Cardiac septum (tissue), 1 donor: ENCODE measurements around the gene MAGOHB. TPM values are rescaled to one million over a fixed set of nuclear protein-coding genes. Genes with fewer than 3 reads are reported as not detected.
"Not testable (repeated sequence)": the region's sequence is repeated elsewhere in the genome, so short reads cannot be mapped to it uniquely, and the experiment has no call there.

Experiments used
- DNase-seq: peaks from one replicate; pipeline ENCODE4 v3.0.0-alpha.2; 2020; ENCODE audit warnings: low spot score
- intact Hi-C: fragments of 100-400 bp; cut with DNase I; formaldehyde crosslinking; loops from one replicate; pipeline ENCODE4 v1.14.0; 2022
- total RNA-seq: library from RNA; stranded (reverse); fragmentation: NEBNext Ultra II Directional; extraction: Animal tissue kit (Norgen Biotek cat#: 25700); gene quantifications from one replicate; pipeline ENCODE4 v1.2.1, GENCODE V29; 2021
- donor health status: DM: no; HTN: no; CAD: no.

Gene MAGOHB
- total RNA-seq, 1 donor from 2014 or later = 11.7 TPM

- no peak for DNase-seq
- intact Hi-C loops = loop anchor here (10.0 kb wide), 1 partner anchor 109 kb away; the partner anchor contains the start of gene YBX3
Measured at GRCh38 chr12:10615532-10615931, 2.1 kb upstream of the MAGOHB start.

GRCh38 chr12:10614056-10614370 lies 604 bp upstream of the MAGOHB start:
- intact Hi-C loops = loop anchor here (5.0 to 10.0 kb wide), 3 partner anchors 111 to 247 kb away; partner anchors contain the start of gene YBX3
- no peak for DNase-seq

DNA sequence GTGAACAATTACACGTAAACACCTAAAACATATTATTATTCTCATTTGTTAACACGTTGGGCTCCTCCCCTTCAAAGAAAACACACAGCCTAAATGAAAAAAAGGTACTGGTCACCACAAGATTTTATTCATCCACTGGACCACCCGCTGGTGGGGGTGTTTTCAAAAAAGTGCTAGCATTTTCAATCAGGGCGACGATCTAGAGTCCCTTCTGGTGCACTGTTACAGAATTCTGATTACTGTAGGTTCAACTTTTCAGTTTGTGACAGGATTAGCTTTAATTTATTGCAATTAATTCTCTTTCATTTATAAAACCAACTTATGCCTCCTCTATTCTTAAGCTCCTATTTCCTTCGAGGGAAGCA lies 443 bp downstream of the MAGOHB start:
- no peak for DNase-seq
- intact Hi-C loops = loop anchor here (5.0 to 10.0 kb wide), 3 partner anchors 112 to 246 kb away; partner anchors contain the start of gene YBX3

GRCh38 chr12:10612110-10612509 lies 1.3 kb downstream of the MAGOHB start:
- no peak for DNase-seq
- intact Hi-C loops = loop anchor here (5.0 to 10.0 kb wide), 3 partner anchors 113 to 245 kb away; partner anchors contain the start of gene YBX3

GRCh38 chr12:10611258-10611657 lies 2.2 kb downstream of the MAGOHB start:
- DNase-seq = not testable (repeated sequence)
- intact Hi-C loops = loop anchor here (5.0 to 10.0 kb wide), 3 partner anchors 114 to 244 kb away; partner anchors contain the start of gene YBX3

DNA sequence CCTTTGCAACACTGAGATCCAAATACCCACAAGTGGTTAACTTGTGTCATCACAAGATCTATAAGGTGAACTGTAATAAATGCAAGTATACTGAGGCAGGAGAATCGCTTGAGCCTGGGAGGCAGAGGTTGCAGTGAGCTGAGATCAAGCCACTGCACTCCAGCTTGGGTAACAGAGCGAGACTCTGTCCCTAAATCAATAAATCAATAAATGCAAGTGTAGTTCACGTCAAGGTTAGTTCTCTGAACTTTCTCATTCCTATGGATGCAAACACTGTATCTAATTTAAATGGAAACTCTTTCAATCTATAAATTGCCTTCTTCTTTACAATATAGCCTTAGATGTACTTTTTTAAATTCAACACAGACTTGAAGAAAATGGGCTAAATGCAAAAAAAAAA lies 3.2 kb downstream of the MAGOHB start:
- DNase-seq = no peak
- intact Hi-C loops = loop anchor here (5.0 to 10.0 kb wide), 3 partner anchors 115 to 243 kb away; partner anchors contain the start of gene YBX3

- intact Hi-C loops = no loop called here
Measured at GRCh38 chr12:10607885-10608458, 5.4 kb downstream of the MAGOHB start.

GRCh38 chr12:10601860-10602259 lies 11.5 kb downstream of the MAGOHB start:
- no peak for DNase-seq
- intact Hi-C loops = no loop called here

More at GRCh38 chr12:10607885-10608458, 5.4 kb downstream of the MAGOHB start:
- no peak for DNase-seq

GRCh38 chr12:10600988-10601387 lies 12.4 kb downstream of the MAGOHB start:
- no peak for DNase-seq
- intact Hi-C loops = no loop called here

- intact Hi-C loops = no loop called here
- DNase-seq = no peak
Measured at GRCh38 chr12:10595881-10596280, 17.5 kb downstream of the MAGOHB start.

DNA sequence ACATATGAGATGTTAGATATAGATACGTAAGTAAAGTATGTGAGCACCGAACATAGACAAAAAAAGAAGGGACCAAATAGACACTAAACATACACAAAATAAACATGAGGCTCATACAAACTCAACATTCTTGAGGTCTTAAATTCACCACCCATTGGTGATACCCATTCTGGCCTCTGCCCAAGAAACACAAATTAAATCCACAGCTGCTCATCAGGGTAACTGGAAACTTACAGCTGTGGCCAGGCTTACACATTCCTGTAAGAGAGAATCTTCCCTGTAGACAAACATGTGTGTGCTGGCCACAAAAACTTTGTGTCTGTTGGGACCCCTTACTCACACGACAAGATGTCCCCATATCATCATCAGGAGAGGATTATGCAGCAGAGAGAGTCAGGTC lies 22.4 kb downstream of the MAGOHB start:
- DNase-seq = no peak

GRCh38 chr12:10584415-10584814 lies 29.0 kb downstream of the MAGOHB start:
- intact Hi-C loops = no loop called here
- no peak for DNase-seq

More for the DNA sequence above, 22.4 kb downstream of the MAGOHB start:
- intact Hi-C loops = no loop called here

DNA sequence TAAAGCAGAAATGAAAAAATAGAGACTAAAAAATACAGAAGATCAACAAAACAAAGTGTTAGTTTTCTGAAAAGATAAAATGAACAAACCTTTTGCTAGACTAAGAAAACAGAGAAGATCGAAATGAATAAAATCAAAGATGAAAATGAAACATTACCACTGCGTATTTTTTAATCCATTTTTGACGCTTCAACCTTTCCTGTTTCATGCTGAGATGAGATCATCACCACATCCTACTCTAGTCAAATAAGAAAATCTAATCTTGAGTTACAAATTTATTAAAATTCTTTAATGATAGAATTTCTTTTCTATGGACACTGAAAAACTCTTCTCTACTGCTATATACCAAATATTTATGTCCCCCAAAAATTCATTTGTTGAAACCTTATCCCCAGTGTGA lies 30.7 kb downstream of the MAGOHB start:
- no peak for DNase-seq
- intact Hi-C loops = no loop called here

- DNase-seq, intact Hi-C loops: not testable (repeated sequence)
Measured at GRCh38 chr12:10582133-10582532, 31.3 kb downstream of the MAGOHB start.

DNA sequence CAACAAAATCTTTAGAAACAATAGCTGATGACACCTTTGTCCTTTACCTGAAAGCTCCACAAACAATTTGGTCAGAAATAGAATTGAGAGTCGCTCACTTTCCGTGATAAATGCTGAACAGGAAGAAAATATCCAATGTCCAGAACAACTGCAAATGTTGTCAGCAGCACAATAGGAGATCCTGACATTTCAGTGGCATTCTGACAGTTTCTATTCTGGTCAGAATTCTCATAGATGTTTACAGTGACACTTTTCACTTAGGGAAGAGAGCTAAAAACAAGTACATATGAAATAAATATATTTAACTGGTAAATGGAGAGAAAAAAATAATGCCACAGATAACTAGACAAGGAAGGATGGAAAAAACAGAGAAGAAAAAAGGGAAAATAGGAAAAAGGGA lies 39.1 kb downstream of the MAGOHB start:
- intact Hi-C loops = no loop called here

GRCh38 chr12:10572021-10572490 lies 41.4 kb downstream of the MAGOHB start:
- DNase-seq, intact Hi-C loops: not testable (repeated sequence)

More for the DNA sequence above, 39.1 kb downstream of the MAGOHB start:
- no peak for DNase-seq

- DNase-seq = no peak
- intact Hi-C loops = no loop called here
Measured at GRCh38 chr12:10571141-10571540, 42.3 kb downstream of the MAGOHB start.

DNA sequence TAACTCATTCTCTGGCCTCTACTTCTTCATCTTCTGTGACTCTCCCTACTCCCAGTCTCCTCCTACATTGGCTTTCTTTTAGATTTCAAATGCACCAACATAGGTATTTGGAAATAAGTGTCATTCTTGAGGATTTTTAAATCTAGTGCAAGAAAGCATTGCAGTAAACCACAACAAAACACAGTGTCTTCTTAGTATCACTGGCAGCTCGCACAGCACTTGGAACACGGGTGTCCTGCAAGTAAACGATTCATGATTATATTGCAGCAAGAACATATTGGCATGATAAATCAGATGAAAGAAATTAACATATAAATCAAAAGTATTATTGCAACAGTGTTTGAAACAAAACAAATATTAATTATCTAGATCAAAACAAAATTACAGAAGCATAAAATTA lies 45.6 kb downstream of the MAGOHB start:
- intact Hi-C loops = no loop called here

DNA sequence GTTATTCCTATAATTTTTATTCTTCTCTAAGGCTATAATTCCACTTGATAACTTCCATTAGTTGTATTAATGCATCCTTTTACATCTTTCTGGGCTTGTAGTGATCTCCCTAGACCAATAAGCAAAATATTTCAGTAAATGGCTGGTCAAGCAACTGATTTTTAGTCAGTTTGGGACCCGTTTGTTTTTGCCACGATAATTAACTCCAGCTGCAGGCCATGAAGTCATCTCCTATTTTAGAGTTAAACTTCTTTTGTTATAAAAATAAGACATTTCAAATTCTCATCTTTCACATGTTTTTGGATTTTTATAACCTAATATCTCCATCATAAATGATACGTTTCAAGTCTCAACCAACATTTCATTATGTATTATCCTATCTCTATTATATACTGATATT lies 49.4 kb downstream of the MAGOHB start:
- intact Hi-C loops = loop anchor here (2.0 kb wide), 2 partner anchors 233 to 327 kb away; no protein-coding TSS in a partner anchor
- DNase-seq = no peak

More for the DNA sequence above, 45.6 kb downstream of the MAGOHB start:
- DNase-seq = no peak

DNA sequence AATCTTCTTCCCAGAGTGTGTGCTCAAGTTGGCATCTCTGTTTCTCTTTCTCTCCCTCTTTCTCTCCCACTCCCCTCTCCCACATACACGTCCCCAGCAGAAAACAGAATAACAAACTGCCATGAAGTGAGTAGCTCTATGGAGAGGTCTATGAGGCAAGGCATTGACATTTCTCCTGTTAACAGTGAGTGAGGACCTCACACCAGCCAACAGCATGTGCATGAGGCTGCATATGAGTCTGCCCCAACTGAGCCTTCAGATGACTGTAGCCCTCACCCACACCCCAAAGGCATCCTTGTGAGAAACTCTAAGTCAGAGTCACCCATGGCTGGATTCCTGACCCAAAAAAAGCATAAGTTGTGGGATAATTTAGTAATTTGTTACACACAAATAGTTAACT lies 50.4 kb downstream of the MAGOHB start:
- no peak for DNase-seq
- intact Hi-C loops = loop anchor here (2.0 kb wide), 2 partner anchors 232 to 326 kb away; no protein-coding TSS in a partner anchor

- intact Hi-C loops = loop anchor here (2.0 kb wide), 2 partner anchors 232 to 326 kb away; no protein-coding TSS in a partner anchor
- no peak for DNase-seq
Measured at GRCh38 chr12:10562306-10562933, 51.0 kb downstream of the MAGOHB start.
